PC-9 (cell line): ENCODE data around the gene RALB.

Source experiments
- EZH2 ChIP-seq: fragments of 200-600 bp; sonication (generic); IDR thresholded peaks from 2 replicates; pipeline ENCODE4 v1.8.0; 2017; ENCODE audit warnings: antibody characterized with exemption, low read depth
- TF ChIP-seq, protein P1 (sequence below): fragments of 200-600 bp; sonication (generic); conservative IDR thresholded peaks from 2 replicates; pipeline ENCODE4 v1.6.1; 2017; ENCODE audit warnings: mixed run types, antibody characterized with exemption, mild to moderate bottlenecking, moderate library complexity

DNA sequence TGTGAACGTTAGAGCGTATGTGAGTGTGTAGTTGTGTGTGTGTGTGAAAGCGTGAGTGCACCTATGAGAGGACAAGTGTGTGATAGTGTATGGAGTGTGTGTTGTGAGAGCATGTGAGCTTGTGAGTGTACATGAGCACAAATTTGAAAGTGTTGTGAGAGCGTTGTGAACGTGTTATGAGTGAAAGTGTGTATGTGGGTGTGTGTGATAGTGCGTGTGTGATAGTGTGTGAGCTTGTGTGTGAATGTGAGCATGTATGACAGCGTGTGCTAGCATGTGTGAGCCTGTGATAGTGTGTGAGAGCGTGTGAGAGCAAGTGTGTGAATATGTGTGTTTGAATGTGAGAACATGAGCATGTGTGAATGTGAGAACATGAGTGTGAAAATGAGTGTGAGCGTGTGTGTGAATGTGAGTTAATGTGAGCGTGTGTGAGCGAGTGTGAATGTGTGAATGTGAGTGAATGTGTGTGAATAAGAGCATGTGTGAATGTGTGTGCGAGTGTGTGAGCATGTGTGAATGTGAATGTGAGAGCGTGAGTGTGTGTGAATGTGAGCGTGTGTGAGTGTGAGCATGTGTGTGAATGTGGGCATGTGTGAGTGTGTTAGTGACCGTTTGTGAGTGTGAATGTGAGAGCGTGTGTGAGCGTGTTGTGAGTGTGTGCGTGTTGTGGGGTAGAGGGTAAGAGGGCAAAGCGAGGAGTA is 25.0 kb downstream of the RALB start:
- TF ChIP-seq, protein P1, sequence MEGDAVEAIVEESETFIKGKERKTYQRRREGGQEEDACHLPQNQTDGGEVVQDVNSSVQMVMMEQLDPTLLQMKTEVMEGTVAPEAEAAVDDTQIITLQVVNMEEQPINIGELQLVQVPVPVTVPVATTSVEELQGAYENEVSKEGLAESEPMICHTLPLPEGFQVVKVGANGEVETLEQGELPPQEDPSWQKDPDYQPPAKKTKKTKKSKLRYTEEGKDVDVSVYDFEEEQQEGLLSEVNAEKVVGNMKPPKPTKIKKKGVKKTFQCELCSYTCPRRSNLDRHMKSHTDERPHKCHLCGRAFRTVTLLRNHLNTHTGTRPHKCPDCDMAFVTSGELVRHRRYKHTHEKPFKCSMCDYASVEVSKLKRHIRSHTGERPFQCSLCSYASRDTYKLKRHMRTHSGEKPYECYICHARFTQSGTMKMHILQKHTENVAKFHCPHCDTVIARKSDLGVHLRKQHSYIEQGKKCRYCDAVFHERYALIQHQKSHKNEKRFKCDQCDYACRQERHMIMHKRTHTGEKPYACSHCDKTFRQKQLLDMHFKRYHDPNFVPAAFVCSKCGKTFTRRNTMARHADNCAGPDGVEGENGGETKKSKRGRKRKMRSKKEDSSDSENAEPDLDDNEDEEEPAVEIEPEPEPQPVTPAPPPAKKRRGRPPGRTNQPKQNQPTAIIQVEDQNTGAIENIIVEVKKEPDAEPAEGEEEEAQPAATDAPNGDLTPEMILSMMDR: no peak
- TF ChIP-seq EZH2: no peak
